ENCODE measurements around the gene RNF157.

The RNF157 gene

DNA sequence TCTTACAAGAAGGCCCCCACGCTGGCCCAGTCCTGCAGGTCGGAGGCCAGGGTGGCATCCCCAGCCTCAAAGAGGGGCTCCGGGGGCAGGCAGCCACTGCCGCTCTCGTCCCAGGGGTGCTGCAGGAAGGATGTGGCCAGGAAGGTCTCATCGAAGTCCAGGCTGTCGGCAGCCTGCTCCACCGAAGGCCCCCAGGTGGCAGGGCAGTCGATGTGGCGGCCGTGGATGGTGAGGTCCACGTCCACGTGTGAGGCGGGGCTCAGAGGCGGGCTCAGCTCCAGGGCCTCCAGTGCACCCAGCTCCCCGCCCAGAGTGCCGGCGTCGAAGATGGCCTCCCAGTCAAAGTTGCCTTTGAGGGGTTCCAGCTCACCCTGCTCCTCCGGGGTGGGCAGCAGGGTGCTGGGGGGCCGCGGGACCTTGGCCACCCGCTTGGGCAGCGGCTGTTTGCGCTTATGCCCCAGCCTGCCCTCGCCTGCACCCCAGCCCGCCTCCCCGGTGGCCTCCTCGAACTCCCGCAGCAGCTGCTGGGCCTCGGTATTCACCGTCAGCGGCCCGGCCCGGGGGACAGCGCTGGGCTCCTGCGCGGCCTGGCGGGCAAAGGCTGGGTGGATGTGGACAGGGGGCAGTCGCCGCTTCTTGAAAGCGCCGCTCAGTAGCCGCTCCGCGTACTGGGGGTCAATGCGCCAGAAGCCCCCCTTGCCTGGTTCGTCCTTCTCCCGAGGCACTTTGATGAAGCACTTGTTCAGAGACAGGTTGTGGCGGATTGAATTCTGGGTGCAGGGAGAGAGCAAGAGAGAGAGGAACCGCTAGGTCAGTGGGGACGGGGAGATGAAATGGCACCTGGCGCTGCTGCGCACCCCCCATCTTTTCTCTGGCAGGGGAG, 102.7 kb downstream of the RNF157 start:
- peaks cover 15% of the 10 kb centered on the region for H3K4me1 ChIP-seq (ENCODE audit: low read depth, poor library complexity, severe bottlenecking)
- no peak overlapping the region for H3K27ac ChIP-seq
- H3K4me3 ChIP-seq (IDR thresholded peaks at IDR 0.05; ENCODE audit: insufficient read depth, low read depth, low read length) = no peak overlapping the region
- H3K27me3 ChIP-seq (ENCODE audit: insufficient read depth, low read depth) = peaks cover 6% of the 10 kb centered on the region; the same call in 1 of the 2 replicates
- H3K9ac ChIP-seq = no peak overlapping the region
- no peak overlapping the region for H2AFZ ChIP-seq (ENCODE audit: low read depth)
- H3K79me2 ChIP-seq (ENCODE audit: insufficient read depth, low read depth) = no peaks in the 10 kb centered on the region
- H3K4me2 ChIP-seq = no peak overlapping the region
- TF ChIP-seq CTCF (conservative IDR thresholded peaks at IDR 0.05; ENCODE audit: low read depth, low read length) = no peak
- no peaks in the 10 kb centered on the region for H3K36me3 ChIP-seq (ENCODE audit: insufficient read depth)
- no peaks in the 10 kb centered on the region for H4K20me1 ChIP-seq (ENCODE audit: insufficient read depth)

- H3K36me3 ChIP-seq (ENCODE audit: insufficient read depth) = no peaks in the 10 kb centered on the region
- no peak overlapping the region for H3K27ac ChIP-seq
- no peak overlapping the region for H3K4me3 ChIP-seq (IDR thresholded peaks at IDR 0.05; ENCODE audit: insufficient read depth, low read depth, low read length)
- H4K20me1 ChIP-seq (ENCODE audit: insufficient read depth) = no peaks in the 10 kb centered on the region
- H3K4me2 ChIP-seq = no peak overlapping the region
- peaks cover 15% of the 10 kb centered on the region for H3K4me1 ChIP-seq (ENCODE audit: low read depth, poor library complexity, severe bottlenecking)
- H3K27me3 ChIP-seq (ENCODE audit: insufficient read depth, low read depth) = peaks cover 6% of the 10 kb centered on the region; the same call in 1 of the 2 replicates
- H2AFZ ChIP-seq (ENCODE audit: low read depth) = no peak overlapping the region
- no peak overlapping the region for H3K9ac ChIP-seq
- no peak for TF ChIP-seq CTCF (conservative IDR thresholded peaks at IDR 0.05; ENCODE audit: low read depth, low read length)
- H3K79me2 ChIP-seq (ENCODE audit: insufficient read depth, low read depth) = no peaks in the 10 kb centered on the region
Measured at GRCh38 chr17:76137001-76137350, 103.3 kb downstream of the RNF157 start.

DNA sequence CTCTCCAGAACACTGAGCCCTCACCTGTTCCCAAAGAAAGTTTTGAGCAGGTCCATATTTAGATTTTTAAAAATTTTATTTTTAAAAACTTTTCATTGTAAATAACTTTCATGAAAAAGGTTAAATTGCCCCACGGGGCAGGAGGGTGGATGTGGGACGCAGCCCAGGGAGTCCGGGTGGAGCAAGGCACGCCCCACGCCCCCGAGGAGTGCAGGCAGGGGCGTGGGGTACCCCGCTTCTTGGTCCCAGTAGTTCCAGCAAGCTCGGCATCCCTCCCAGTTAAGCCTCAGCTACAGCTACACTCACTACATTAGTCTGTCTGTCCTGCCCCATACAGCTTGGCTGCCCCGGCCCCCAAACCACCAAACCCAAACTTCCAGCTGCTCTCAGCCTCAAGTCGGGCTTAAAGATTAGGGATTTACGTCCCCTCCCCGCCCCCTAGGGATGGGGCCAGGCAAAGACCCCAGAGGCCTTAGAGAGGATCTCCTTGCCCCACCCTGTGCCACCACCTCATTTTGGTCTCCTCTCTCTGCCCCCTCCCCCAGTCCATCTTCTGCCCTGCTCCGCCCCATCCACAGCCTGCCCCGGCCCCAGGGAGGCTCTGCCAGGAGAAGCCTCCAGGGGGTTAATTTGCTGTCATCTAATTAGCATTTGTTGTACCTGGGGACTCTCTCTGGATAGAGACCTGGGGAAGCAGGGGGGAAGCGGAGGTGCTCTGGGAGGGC, 103.9 kb downstream of the RNF157 start:
- no peak overlapping the region for H3K4me2 ChIP-seq
- H3K4me1 ChIP-seq (ENCODE audit: low read depth, poor library complexity, severe bottlenecking) = peaks cover 15% of the 10 kb centered on the region
- no peak for TF ChIP-seq CTCF (conservative IDR thresholded peaks at IDR 0.05; ENCODE audit: low read depth, low read length)
- H3K79me2 ChIP-seq (ENCODE audit: insufficient read depth, low read depth) = no peaks in the 10 kb centered on the region
- H3K36me3 ChIP-seq (ENCODE audit: insufficient read depth) = no peaks in the 10 kb centered on the region
- H3K27me3 ChIP-seq (ENCODE audit: insufficient read depth, low read depth) = peaks cover 6% of the 10 kb centered on the region; the same call in 1 of the 2 replicates
- no peak overlapping the region for H3K9ac ChIP-seq
- no peak overlapping the region for H3K27ac ChIP-seq
- H4K20me1 ChIP-seq (ENCODE audit: insufficient read depth) = no peaks in the 10 kb centered on the region
- no peak overlapping the region for H2AFZ ChIP-seq (ENCODE audit: low read depth)
- H3K4me3 ChIP-seq (IDR thresholded peaks at IDR 0.05; ENCODE audit: insufficient read depth, low read depth, low read length) = no peak overlapping the region

DNA sequence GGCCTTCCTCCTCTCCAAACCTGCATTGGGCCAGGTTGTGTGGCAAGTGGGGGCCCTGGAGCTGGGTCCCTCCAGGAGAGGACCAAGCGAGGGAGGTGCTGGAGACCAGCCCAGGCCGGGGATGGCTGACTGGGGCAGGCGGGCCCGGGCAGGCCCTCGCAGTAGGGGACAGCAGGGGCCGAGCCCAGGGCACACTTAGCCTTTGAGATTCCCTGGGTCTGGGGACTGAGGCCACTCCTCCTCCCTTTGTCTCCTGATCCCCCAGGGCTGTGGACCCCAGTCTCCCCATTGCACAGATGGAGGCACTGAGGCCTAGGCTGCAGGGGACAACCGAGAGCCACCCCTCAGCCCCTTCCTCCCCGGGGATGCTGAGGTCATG, 104.5 kb downstream of the RNF157 start:
- Histone ChIP-seq H3K9ac (no peak overlapping the region), H4K20me1 (ENCODE audit: insufficient read depth) (no peaks in the 10 kb centered on the region), H3K4me2 (no peak overlapping the region; the same call in 1 of the 2 replicates), H3K79me2 (ENCODE audit: insufficient read depth, low read depth) (no peaks in the 10 kb centered on the region), H3K4me3 (IDR thresholded peaks at IDR 0.05; ENCODE audit: insufficient read depth, low read depth, low read length) (no peak overlapping the region), H3K36me3 (ENCODE audit: insufficient read depth) (no peaks in the 10 kb centered on the region), H3K27me3 (ENCODE audit: insufficient read depth, low read depth) (peaks cover 6% of the 10 kb centered on the region; the same call in 1 of the 2 replicates), H2AFZ (ENCODE audit: low read depth) (no peak overlapping the region), H3K4me1 (ENCODE audit: low read depth, poor library complexity, severe bottlenecking) (peaks cover 15% of the 10 kb centered on the region), H3K27ac (no peak overlapping the region)
- no peak for TF ChIP-seq CTCF (conservative IDR thresholded peaks at IDR 0.05; ENCODE audit: low read depth, low read length)

Measured in KMS-11 (cell line).